Activated CD4-positive, alpha-beta T cell treated with anti-CD3 and anti-CD28 coated beads, Interleukin-2, amount 10 ng/mL, durations not matched to agents 7 days and 5 days (primary cell): ENCODE measurements around the gene ARMH2. TPM values are rescaled to one million over a fixed set of nuclear protein-coding genes. Genes with fewer than 3 reads are reported as not detected.

Experiments
- CTCF ChIA-PET: fragments of 350-600 bp; sonication (Branson Sonifier 250); formaldehyde crosslinking; loops from one replicate; lab custom pipeline; 2021; ENCODE audit warnings: antibody characterized with exemption; lab: Charles Lee
- POLR2A ChIA-PET: fragments of 350-600 bp; sonication (Branson Sonifier 250); formaldehyde crosslinking; loops from one replicate; lab custom pipeline; 2021; ENCODE audit warnings: antibody characterized with exemption; lab: Charles Lee
- DNase-seq: peaks from one replicate; pipeline ENCODE4 v3.0.0-alpha.2; 2020
- H3K27ac Mint-ChIP-seq: one replicate; pipeline ENCODE4 v1.8.0; 2021; ENCODE audit warnings: mild to moderate bottlenecking, moderate library complexity, mixed read lengths
- H3K27me3 Mint-ChIP-seq: one replicate; pipeline ENCODE4 v1.8.0; 2021; ENCODE audit warnings: mixed read lengths
- H3K36me3 Mint-ChIP-seq: one replicate; pipeline ENCODE4 v1.8.0; 2021; ENCODE audit warnings: low read depth, mixed read lengths
- H3K4me1 Mint-ChIP-seq: one replicate; pipeline ENCODE4 v1.8.0; 2021; ENCODE audit warnings: mixed read lengths
- H3K4me3 Mint-ChIP-seq: one replicate; pipeline ENCODE4 v1.8.0; 2021; ENCODE audit warnings: mild to moderate bottlenecking, moderate library complexity, mixed read lengths
- H3K9me3 Mint-ChIP-seq: one replicate; pipeline ENCODE4 v1.8.0; 2021; ENCODE audit warnings: mixed read lengths
- total RNA-seq, 2 experiments: library from RNA; stranded (reverse); gene quantifications; one replicate each; pipeline ENCODE4 v1.2.3, GENCODE V29; 2021

ARMH2 gene
- 1 to 10 TPM; 1.8 to 2.3 TPM for total RNA-seq

DNA sequence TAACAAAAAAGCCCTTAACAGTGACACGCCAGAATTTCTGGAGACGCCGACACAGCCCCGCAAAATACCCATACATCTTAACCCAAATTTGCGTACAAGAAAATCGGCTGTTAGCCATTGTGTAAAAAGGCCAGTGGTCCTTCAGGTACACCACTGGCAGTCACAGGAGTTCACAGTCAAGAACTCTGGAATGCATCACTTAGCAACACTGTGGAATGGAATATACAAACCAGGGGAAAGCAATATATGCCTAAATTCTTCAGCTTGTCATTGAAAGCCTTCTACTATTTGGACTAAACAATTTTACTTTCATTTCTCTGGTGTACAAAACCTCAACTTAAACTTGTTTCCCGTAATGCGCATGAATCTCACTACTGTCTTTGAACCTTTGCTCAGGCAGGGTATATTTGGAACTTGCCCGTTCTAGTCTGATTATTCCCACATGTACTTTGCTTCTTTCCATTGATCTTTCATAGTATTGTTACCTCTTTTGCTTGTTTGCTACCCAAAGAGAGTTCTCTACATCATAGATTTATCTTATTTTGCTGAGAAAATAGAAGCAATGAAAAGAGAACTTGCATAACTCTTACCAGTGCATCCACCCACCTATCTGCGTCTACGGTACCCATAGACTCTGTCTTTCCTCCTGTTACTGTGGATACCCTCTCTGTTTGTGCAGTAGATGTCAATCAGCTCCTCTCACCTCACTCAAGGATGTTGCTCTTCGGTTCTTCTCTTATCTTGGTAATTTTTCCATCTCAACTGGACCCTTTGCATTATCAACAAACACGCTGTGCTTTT lies at the start of gene ARMH2:
Gene ARMH2 (minus strand): TSS at position 178 of the 801 bp plus-strand sequence. CDS start 60 bp downstream, at position 118.
- Mint-ChIP-seq H3K4me3 (no peak within 1 kb of the TSS), H3K27me3 (no peaks in the 10 kb centered on the region), H3K36me3 (peaks cover 32% of the 10 kb centered on the region), H3K4me1 (peaks cover 20% of the 10 kb centered on the region), H3K9me3 (no peaks in the 10 kb centered on the region), H3K27ac (peak within 1 kb of the TSS; percentile 64)
- POLR2A ChIA-PET: no interaction called here
- CTCF ChIA-PET: interaction anchor here (0.6 to 1.8 kb wide), 3 partner anchors 8 to 234 kb away, joined by 3 to 8 read pairs (median 4); no protein-coding TSS in a partner anchor
- no peak for DNase-seq

DNA sequence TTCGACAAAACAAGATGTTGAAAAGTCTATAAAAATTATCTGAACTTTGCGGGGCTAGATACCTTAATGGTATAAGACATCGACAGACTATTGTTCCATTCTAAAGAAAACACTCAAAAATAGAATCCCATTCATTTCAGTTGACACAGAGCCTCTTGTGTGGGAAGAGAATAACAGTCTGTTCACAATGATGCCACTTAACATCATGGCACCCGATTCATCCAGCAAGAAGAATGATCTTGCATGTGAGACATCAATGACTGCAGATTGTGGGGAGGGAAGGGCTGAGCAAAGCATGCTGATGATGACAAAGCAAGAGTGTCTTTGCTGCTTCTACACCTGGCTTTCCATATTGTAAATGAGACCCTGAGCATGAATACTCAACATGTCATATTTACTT lies 49.7 kb upstream of the ARMH2 start:
- Mint-ChIP-seq H3K9me3 (no peaks in the 10 kb centered on the region), H3K4me3 (no peak overlapping the region), H3K4me1 (peaks cover 30% of the 10 kb centered on the region), H3K27ac (no peak overlapping the region), H3K27me3 (no peaks in the 10 kb centered on the region), H3K36me3 (peaks cover 85% of the 10 kb centered on the region)
- no peak for DNase-seq
- CTCF ChIA-PET: interaction anchor here (1.7 kb wide), 1 partner anchor 180 kb away, joined by 5 read pairs; no protein-coding TSS in a partner anchor
- POLR2A ChIA-PET: no interaction called here

DNA sequence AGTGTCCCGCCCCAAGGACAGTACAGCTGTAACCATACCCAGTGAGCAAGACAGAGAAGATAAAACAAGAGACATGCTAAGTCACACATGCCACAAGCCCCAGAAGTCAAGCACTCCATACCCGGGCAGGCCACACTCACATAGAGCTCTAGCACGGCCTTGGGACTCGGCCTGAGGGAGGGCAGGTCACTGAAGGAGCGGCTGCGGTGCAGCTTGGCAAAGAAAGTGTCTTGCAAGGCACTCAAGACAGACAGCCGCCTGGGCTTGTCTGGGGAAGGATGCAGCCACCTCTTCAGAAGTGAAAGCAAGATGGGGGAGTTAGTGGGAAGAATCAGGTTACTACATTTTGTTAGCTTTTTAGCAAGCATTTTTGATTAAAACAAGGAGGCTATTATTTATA lies 48.7 kb upstream of the ARMH2 start:
- DNase-seq: no peak
- Mint-ChIP-seq H3K27me3 (no peaks in the 10 kb centered on the region), H3K4me1 (peaks cover 39% of the 10 kb centered on the region), H3K9me3 (no peaks in the 10 kb centered on the region), H3K4me3 (no peak overlapping the region), H3K36me3 (peaks cover 85% of the 10 kb centered on the region), H3K27ac (peak overlapping the region; percentile 42)
- ChIA-PET CTCF (interaction anchor here (0.7 to 3.0 kb wide), 5 partner anchors 9 to 181 kb away, joined by 3 to 13 read pairs (median 3); no protein-coding TSS in a partner anchor), POLR2A (no interaction called here)

DNA sequence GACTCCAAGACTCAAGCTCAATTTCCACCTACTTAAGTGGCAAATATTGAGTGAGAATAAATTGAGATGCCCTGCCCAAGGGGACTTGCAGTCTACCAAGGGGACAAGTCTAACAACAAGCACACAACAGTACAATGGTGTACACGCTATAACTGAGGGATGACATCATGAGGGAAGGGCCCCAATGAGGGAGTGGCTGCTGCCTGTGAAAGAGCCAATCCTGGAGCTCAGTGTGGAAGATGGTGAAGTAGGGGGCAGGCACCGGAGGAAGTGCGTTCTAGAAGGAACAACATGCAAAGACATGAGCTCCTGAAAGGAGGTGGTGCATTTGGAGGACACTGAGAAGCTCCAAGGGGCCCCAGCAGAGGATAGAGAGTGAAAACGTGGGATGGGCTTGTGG lies 46.9 kb upstream of the ARMH2 start:
- Mint-ChIP-seq H3K4me3 (no peak overlapping the region), H3K27ac (no peak overlapping the region)
- POLR2A ChIA-PET: no interaction called here

DNA sequence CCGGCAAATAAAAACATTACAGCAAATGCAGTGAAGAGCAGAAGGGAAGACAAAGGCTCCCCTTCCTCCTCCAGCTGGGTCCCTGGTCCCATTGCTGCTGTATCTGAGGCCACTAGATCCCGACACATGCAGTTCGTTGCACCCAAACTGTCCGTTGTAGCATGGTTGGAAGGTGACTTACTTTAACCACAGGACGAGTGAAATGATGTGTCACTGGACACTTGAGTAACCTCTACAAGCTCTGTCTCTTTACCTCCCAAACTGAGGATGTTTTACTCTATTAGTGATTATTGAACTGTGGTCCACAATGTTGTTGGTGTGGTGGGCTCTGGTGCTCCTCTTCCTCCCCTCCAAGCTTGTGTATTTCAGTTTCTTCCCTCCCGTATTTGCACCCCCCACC lies 46.2 kb upstream of the ARMH2 start:
- H3K4me3 Mint-ChIP-seq: no peak overlapping the region
- no peaks in the 10 kb centered on the region for H3K27me3 Mint-ChIP-seq
- no peaks in the 10 kb centered on the region for H3K9me3 Mint-ChIP-seq
- H3K4me1 Mint-ChIP-seq: peaks cover 52% of the 10 kb centered on the region
- H3K36me3 Mint-ChIP-seq: peaks cover 90% of the 10 kb centered on the region
- H3K27ac Mint-ChIP-seq: peak overlapping the region; percentile 55
- DNase-seq: no peak
- ChIA-PET POLR2A (no interaction called here), CTCF (interaction anchor here (1.1 to 3.0 kb wide), 4 partner anchors 11 to 182 kb away, joined by 3 to 13 read pairs (median 4); no protein-coding TSS in a partner anchor)

More for the DNA sequence above, 46.9 kb upstream of the ARMH2 start:
- Mint-ChIP-seq H3K27me3 (no peaks in the 10 kb centered on the region), H3K9me3 (no peaks in the 10 kb centered on the region), H3K4me1 (peaks cover 49% of the 10 kb centered on the region), H3K36me3 (peaks cover 91% of the 10 kb centered on the region)
- DNase-seq: no peak
- CTCF ChIA-PET: interaction anchor here (0.6 to 3.0 kb wide), 3 partner anchors 10 to 269 kb away, joined by 3 to 13 read pairs (median 3); no protein-coding TSS in a partner anchor

DNA sequence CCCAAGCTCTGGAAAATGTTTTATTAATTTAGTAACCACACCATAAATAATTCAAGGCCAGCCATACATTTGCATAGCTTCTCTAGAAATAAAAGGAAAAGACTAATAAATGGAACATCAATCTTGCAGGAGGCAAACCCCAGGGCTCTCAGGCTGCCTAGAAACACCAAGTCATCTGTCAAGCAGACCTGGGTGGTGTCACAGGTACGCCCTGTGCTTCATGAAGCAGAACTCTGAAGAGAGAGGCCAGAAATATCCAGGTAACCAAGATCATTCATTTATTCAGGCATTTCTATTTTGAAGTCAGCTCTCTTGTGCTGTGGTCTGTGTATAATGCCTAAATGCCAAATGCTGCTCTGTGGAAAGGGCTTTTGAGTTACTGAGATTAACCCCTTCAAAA lies 45.3 kb upstream of the ARMH2 start:
- Mint-ChIP-seq H3K4me3 (no peak overlapping the region), H3K4me1 (peaks cover 56% of the 10 kb centered on the region), H3K9me3 (no peaks in the 10 kb centered on the region), H3K36me3 (peaks cover 90% of the 10 kb centered on the region), H3K27me3 (no peaks in the 10 kb centered on the region), H3K27ac (peak overlapping the region; percentile 78)
- ChIA-PET CTCF (interaction anchor here (0.7 to 2.3 kb wide), 5 partner anchors 12 to 295 kb away, joined by 3 to 8 read pairs (median 4); no protein-coding TSS in a partner anchor), POLR2A (no interaction called here)
- DNase-seq: no peak

DNA sequence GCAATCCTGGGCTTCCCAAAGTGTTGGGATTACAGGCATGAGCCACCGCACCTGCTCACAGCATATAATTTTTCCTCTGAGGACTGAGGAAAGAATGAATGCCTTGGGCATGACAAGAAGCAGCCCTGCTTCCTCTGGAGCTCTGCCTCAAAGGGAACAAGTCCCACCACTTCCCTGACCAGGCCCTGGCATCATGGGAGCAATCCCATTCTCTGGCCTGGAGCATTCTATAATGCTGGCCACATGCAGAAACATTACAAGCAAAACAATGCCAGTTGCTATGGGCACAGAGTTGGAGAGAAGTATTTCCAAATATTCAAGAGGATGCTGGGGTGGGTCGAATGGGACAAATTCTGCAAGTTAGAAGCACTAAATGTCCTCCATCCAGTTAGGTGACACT lies 41.5 kb upstream of the ARMH2 start:
- ChIA-PET POLR2A (no interaction called here), CTCF (no interaction called here)
- no peak overlapping the region for H3K4me3 Mint-ChIP-seq
- H3K27me3 Mint-ChIP-seq: no peaks in the 10 kb centered on the region
- peaks cover 7% of the 10 kb centered on the region for H3K9me3 Mint-ChIP-seq
- peaks cover 88% of the 10 kb centered on the region for H3K36me3 Mint-ChIP-seq
- H3K4me1 Mint-ChIP-seq: peaks cover 62% of the 10 kb centered on the region
- H3K27ac Mint-ChIP-seq: peak overlapping the region; percentile 62
- DNase-seq: no peak

DNA sequence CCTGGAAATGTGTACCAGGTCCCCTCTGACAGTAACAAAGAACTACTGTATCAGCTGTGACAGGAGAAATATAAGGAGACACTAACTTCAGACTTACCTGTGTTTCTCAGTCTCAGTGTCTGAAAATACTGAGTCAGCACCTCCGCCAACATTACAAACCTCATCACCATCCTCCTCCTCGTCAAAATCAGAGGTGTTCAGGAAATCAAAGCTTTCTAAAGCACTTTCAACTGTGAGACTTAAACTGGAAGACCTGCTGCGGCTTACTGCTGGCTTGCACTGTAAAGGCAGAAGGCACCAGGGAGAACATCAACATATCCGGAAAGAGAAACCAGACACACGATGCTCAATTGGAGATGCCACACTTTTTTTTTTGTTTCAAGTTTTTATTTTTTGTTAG lies 40.3 kb upstream of the ARMH2 start:
- H3K4me1 Mint-ChIP-seq: peaks cover 71% of the 10 kb centered on the region
- peaks cover 12% of the 10 kb centered on the region for H3K9me3 Mint-ChIP-seq
- H3K4me3 Mint-ChIP-seq: no peak overlapping the region
- no peak for DNase-seq
- ChIA-PET CTCF (interaction anchor here (1.0 to 3.0 kb wide), 2 partner anchors 17 to 179 kb away, joined by 3 to 8 read pairs; no protein-coding TSS in a partner anchor), POLR2A (no interaction called here)
- peaks cover 92% of the 10 kb centered on the region for H3K36me3 Mint-ChIP-seq
- H3K27ac Mint-ChIP-seq: peak overlapping the region; percentile 79
- no peaks in the 10 kb centered on the region for H3K27me3 Mint-ChIP-seq

DNA sequence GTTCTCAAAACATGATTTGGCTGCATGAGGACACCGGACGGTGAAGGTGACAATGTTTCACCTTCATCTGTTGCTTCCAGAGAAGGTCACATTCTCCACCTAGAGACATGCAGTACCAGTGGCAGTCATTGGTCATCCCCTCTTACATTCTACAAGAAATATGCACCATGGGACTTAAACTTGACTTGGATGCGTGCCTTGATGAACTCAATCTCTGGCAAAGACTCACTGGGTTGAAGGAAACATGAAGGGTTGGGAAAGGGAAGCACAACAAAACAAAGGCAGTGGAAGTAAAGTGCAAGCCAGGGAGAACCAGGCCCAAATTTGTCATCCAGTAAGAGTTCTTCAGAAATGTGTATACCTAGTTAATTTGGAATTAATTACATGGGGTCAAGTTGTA lies 39.4 kb upstream of the ARMH2 start:
- Mint-ChIP-seq H3K4me3 (no peak overlapping the region), H3K27me3 (no peaks in the 10 kb centered on the region), H3K4me1 (peaks cover 67% of the 10 kb centered on the region), H3K27ac (no peak overlapping the region), H3K36me3 (peaks cover 91% of the 10 kb centered on the region), H3K9me3 (peaks cover 12% of the 10 kb centered on the region)
- no peak for DNase-seq
- CTCF ChIA-PET: interaction anchor here (3.0 kb wide), 1 partner anchor 18 kb away, joined by 8 read pairs; no protein-coding TSS in a partner anchor
- POLR2A ChIA-PET: no interaction called here

DNA sequence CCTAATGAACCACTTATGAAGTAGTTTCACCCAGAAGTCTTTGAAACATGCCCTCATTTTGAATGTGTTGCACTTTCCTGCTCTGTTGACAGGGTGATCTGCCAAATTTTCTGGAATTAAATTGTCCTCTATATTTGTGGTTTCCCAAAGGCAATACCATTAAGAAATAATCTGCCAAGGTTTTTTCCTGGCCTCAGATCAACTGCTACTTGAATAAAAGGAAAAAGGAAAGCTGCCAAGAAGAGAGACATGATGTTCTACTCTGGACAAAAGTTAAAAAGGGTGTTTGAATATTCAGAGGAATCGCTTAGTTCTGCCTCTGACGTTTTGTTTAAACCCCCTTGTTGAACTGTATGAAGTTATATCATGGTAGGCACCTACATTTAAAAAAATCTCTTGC lies 37.4 kb upstream of the ARMH2 start:
- DNase-seq: no peak
- H3K36me3 Mint-ChIP-seq: peaks cover 92% of the 10 kb centered on the region

DNA sequence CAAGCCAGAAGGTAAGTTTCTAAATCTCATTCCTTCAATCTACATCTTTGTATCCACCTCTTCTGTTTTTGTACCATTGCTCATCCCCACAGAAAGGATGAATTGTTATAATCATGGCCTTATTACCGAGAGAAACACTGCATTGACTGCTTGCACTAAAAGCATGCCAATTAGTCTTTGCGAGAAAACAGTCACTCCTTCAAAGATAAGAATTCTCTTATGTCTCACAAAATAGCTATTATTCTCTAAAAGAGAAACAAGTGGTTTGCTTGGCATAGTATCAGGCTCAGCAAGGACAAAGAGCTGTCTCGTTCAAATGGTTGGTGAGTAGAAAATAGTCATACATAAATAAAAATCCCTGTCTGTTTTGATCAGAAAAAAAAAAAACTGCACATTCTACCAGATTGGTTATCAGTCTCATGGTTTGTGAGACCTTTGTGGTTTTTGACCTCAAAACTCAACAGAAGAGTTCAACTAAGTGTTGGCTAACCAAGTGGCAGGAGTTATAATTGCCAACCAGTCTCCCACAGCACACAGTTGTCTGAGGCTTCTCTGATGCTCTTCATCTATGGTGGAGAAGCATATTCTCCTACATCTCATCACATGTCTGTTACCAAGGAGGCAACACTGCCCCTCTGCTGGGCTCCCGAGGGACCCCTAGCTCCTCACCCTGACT lies 35.1 kb upstream of the ARMH2 start:
- POLR2A ChIA-PET: no interaction called here
- peak overlapping the region; percentile 65 for H3K27ac Mint-ChIP-seq

More for the DNA sequence above, 37.4 kb upstream of the ARMH2 start:
- Mint-ChIP-seq H3K27ac (no peak overlapping the region), H3K4me1 (peaks cover 53% of the 10 kb centered on the region), H3K9me3 (peaks cover 12% of the 10 kb centered on the region), H3K27me3 (no peaks in the 10 kb centered on the region), H3K4me3 (no peak overlapping the region)
- ChIA-PET CTCF (no interaction called here), POLR2A (no interaction called here)

DNA sequence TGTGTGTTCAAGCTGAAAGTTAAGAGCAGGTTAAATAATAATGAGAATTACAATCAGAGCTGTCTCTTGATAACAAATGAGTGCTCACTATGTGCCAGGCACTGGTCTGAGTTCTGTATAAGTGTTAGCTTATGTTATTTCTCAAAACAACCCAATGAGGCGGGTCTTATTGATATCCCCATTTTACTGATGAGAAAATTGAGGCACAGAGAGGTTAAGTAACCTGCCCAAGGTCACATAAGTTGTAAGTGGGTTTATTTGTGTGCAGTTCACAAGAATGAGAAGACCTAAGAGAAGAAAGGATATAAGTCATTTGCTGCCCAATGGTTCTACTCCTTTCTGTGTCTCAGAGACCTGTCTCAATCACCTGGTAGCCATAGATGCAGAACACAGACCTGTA lies 34.1 kb upstream of the ARMH2 start:
- CTCF ChIA-PET: no interaction called here
- Mint-ChIP-seq H3K4me3 (peak overlapping the region; percentile 16), H3K36me3 (peaks cover 85% of the 10 kb centered on the region), H3K27me3 (no peaks in the 10 kb centered on the region), H3K9me3 (peaks cover 9% of the 10 kb centered on the region), H3K4me1 (peaks cover 26% of the 10 kb centered on the region), H3K27ac (peak overlapping the region; percentile 60)
- no peak for DNase-seq
- POLR2A ChIA-PET: no interaction called here

More for the DNA sequence above, 35.1 kb upstream of the ARMH2 start:
- Mint-ChIP-seq H3K36me3 (peaks cover 87% of the 10 kb centered on the region), H3K4me3 (no peak overlapping the region), H3K27me3 (no peaks in the 10 kb centered on the region), H3K9me3 (peaks cover 12% of the 10 kb centered on the region), H3K4me1 (peaks cover 30% of the 10 kb centered on the region)
- DNase-seq: no peak
- CTCF ChIA-PET: interaction anchor here (0.6 to 1.6 kb wide), 4 partner anchors 46 to 184 kb away, joined by 3 to 4 read pairs (median 3); no protein-coding TSS in a partner anchor
